Neutrophil (primary cell): ENCODE measurements around the gene HHAT.

ENCODE experiments used
- H3K27ac ChIP-seq: fragments of 200-600 bp; sonication (generic); 2 replicates; pipeline ENCODE4 v1.5.1; 2016; ENCODE audit warnings: mild to moderate bottlenecking, moderate library complexity
- H3K27me3 ChIP-seq: fragments of 200-600 bp; sonication (generic); 2 replicates; pipeline ENCODE4 v1.6.0; 2016; ENCODE audit warnings: mild to moderate bottlenecking
- H3K36me3 ChIP-seq: fragments of 200-600 bp; sonication (generic); 2 replicates; pipeline ENCODE4 v1.5.1; 2017
- H3K4me1 ChIP-seq, 2 experiments: fragments of 200-600 bp in 1 of 2; sonication (generic) in 1 of 2; 1 replicate in 1 of 2; 2 replicates in 1 of 2; pipeline versions ENCODE4 v1.5.1 to v1.6.1; 2013 to 2016; ENCODE audit warnings: low read depth in 1 of 2, low read length in 1 of 2, mild to moderate bottlenecking in 1 of 2, moderate library complexity in 1 of 2; ENCODE audit not compliant: control insufficient read depth in 1 of 2, insufficient read depth in 1 of 2
- H3K4me3 ChIP-seq, 2 experiments: fragments of 200-600 bp in 1 of 2; sonication (generic) in 1 of 2; 1 replicate in 1 of 2; 2 replicates in 1 of 2; pipeline ENCODE4 v1.5.1; 2013 to 2016; ENCODE audit warnings: low read depth in 1 of 2, low read length in 1 of 2, mild to moderate bottlenecking in 1 of 2, moderate library complexity in 1 of 2
- H3K9me3 ChIP-seq: fragments of 200-600 bp; sonication (generic); 2 replicates; pipeline ENCODE4 v1.5.1; 2016
- CTCF ChIP-seq: fragments of 200-600 bp; sonication (generic); IDR thresholded peaks from 2 replicates; pipeline ENCODE4 v1.5.1; 2016; ENCODE audit warnings: antibody characterized with exemption

Gene HHAT

GRCh38 chr1:210570116-210570515 is 241.4 kb downstream of the HHAT start:
- Histone ChIP-seq H3K27ac (no peak overlapping the region), H3K36me3 (no peaks in the 10 kb centered on the region), H3K4me3 (no peak overlapping the region), H3K27me3 (no peaks in the 10 kb centered on the region), H3K9me3 (no peaks in the 10 kb centered on the region), H3K4me1 (no peaks in the 10 kb centered on the region)
- TF ChIP-seq CTCF = no peak

- no peak for TF ChIP-seq CTCF
Measured at GRCh38 chr1:210571356-210572284, 242.9 kb downstream of the HHAT start.

GRCh38 chr1:210573141-210573540 is 244.4 kb downstream of the HHAT start:
- TF ChIP-seq CTCF = no peak
- Histone ChIP-seq H3K4me3 (no peak overlapping the region), H3K27me3 (no peaks in the 10 kb centered on the region), H3K9me3 (no peaks in the 10 kb centered on the region), H3K27ac (no peak overlapping the region), H3K36me3 (no peaks in the 10 kb centered on the region), H3K4me1 (no peaks in the 10 kb centered on the region)

More at GRCh38 chr1:210571356-210572284, 242.9 kb downstream of the HHAT start:
- H3K4me1 ChIP-seq = no peaks in the 10 kb centered on the region
- no peak overlapping the region for H3K27ac ChIP-seq
- H3K4me3 ChIP-seq = no peak overlapping the region
- no peaks in the 10 kb centered on the region for H3K9me3 ChIP-seq
- H3K27me3 ChIP-seq = no peaks in the 10 kb centered on the region
- no peaks in the 10 kb centered on the region for H3K36me3 ChIP-seq

- H3K4me3 ChIP-seq = no peak overlapping the region
- no peak for TF ChIP-seq CTCF
- H3K4me1 ChIP-seq = no peaks in the 10 kb centered on the region
- no peaks in the 10 kb centered on the region for H3K9me3 ChIP-seq
- no peak overlapping the region for H3K27ac ChIP-seq
- no peaks in the 10 kb centered on the region for H3K36me3 ChIP-seq
- H3K27me3 ChIP-seq = peaks cover 8% of the 10 kb centered on the region
Measured at GRCh38 chr1:210582205-210582970, 253.7 kb downstream of the HHAT start.

DNA sequence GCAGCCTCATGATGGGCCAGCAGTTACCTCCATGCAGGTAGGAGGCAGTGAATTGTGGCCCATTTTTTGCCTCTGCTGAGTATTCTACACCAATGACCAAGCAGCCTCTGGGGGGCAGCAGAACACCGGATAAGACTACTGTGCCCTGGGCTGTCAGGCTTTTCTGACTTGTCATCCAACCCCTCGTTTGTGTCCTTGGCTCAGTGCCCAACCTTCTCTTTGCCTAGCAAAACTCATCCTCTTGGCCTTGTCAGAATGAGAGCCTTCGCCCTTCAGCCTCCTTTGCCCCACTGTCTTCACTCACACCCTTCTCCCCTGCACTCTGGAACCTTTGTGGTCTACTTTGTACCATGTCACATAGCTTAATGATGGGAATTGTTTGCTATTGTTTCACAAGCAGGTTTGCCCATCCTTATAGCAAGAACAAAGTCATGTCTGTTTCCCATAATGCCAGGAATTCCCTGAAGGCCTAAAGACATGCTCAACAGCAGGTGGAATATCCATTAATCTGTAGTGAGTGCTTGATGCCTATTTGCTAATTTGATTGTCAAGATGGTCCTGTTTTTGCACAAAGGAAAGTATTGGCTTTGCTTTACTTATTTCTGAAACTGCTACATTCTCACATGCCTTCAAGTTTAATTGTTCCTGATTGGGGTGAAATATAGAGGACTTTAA is 255.9 kb downstream of the HHAT start:
- Histone ChIP-seq H3K4me3 (no peak overlapping the region), H3K27ac (no peak overlapping the region), H3K36me3 (no peaks in the 10 kb centered on the region), H3K9me3 (no peaks in the 10 kb centered on the region), H3K4me1 (no peaks in the 10 kb centered on the region), H3K27me3 (peaks cover 8% of the 10 kb centered on the region)
- no peak for TF ChIP-seq CTCF
